HFF-Myc (cell line): ENCODE measurements around the gene OCIAD1.

Source experiments
- DNase-seq: peaks from one replicate; pipeline ENCODE4 v3.0.0-alpha.2; 2011; ENCODE audit warnings: low read depth; ENCODE audit errors: extremely low read depth
- H3K4me3 ChIP-seq: replicated peaks from 2 replicates; pipeline ENCODE4 v1.5.1; 2011; ENCODE audit warnings: low read depth, mild to moderate bottlenecking, control low read depth, low read length
- CTCF ChIP-seq: IDR thresholded peaks from 2 replicates; pipeline ENCODE4 v1.5.1; 2012; ENCODE audit warnings: mild to moderate bottlenecking, low read depth, low read length, control low read depth; ENCODE audit errors: missing control alignments

Gene OCIAD1

GRCh38 chr4:48891028-48891619, 60.2 kb downstream of the OCIAD1 start:
- TF ChIP-seq CTCF = no peak
- H3K4me3 ChIP-seq = no peak overlapping the region
- DNase-seq = no peak

GRCh38 chr4:48896845-48897244, 66.0 kb downstream of the OCIAD1 start:
- H3K4me3 ChIP-seq = no peak overlapping the region
- no peak for TF ChIP-seq CTCF
- DNase-seq = no peak

GRCh38 chr4:48898733-48899431, 68.0 kb downstream of the OCIAD1 start:
- H3K4me3 ChIP-seq = no peak overlapping the region
- no peak for TF ChIP-seq CTCF
- no peak for DNase-seq

GRCh38 chr4:48899432-48899749, 68.5 kb downstream of the OCIAD1 start:
- H3K4me3 ChIP-seq = no peak overlapping the region
- no peak for DNase-seq
- TF ChIP-seq CTCF = no peak

GRCh38 chr4:48899950-48900349, 69.1 kb downstream of the OCIAD1 start:
- no peak overlapping the region for H3K4me3 ChIP-seq
- DNase-seq = no peak
- TF ChIP-seq CTCF = no peak

GRCh38 chr4:48901196-48901595, 70.3 kb downstream of the OCIAD1 start:
- H3K4me3 ChIP-seq = no peak overlapping the region
- no peak for TF ChIP-seq CTCF
- DNase-seq = no peak

- H3K4me3 ChIP-seq = no peak overlapping the region
- DNase-seq = no peak
- no peak for TF ChIP-seq CTCF
Observed at GRCh38 chr4:48902266-48902665, 71.4 kb downstream of the OCIAD1 start.
